Mesendoderm (in vitro differentiated cells): ENCODE data around the gene FSHB. TPM values are rescaled to one million over a fixed set of nuclear protein-coding genes. Genes with fewer than 3 reads are reported as not detected.
"Not testable (repeated sequence)": the region's sequence is repeated elsewhere in the genome, so short reads cannot be mapped to it uniquely, and the experiment has no call there.

Source experiments
- DNase-seq: peaks from one replicate; pipeline ENCODE4 v3.0.0; 2013
- H2AK5ac ChIP-seq: 2 replicates; pipeline ENCODE4 v1.6.1; 2013; ENCODE audit warnings: low read length, inconsistent platforms
- H2BK120ac ChIP-seq: 2 replicates; pipeline ENCODE4 v1.6.1; 2013; ENCODE audit warnings: low read depth, mild to moderate bottlenecking, low read length, moderate library complexity, mixed read lengths
- H2BK15ac ChIP-seq: replicated peaks from 2 replicates; pipeline ENCODE4 v1.6.1; 2013; ENCODE audit warnings: low read depth, mild to moderate bottlenecking, moderate library complexity
- H2BK5ac ChIP-seq: 2 replicates; pipeline ENCODE4 v1.6.1; 2013; ENCODE audit warnings: low read length, inconsistent platforms
- H3K18ac ChIP-seq: 2 replicates; pipeline ENCODE4 v1.6.1; 2013; ENCODE audit warnings: mild to moderate bottlenecking, low read length, mixed read lengths
- H3K23ac ChIP-seq: one replicate; pipeline ENCODE4 v1.6.1; 2013; ENCODE audit warnings: low read length
- H3K27ac ChIP-seq: 2 replicates; pipeline ENCODE4 v1.5.1; 2013; ENCODE audit warnings: low read depth, mild to moderate bottlenecking, inconsistent platforms, low read length, moderate library complexity
- H3K27me3 ChIP-seq: 2 replicates; pipeline ENCODE4 v1.6.1; 2013; ENCODE audit warnings: low read length, control low read depth, mild to moderate bottlenecking, inconsistent platforms; ENCODE audit not compliant: insufficient read depth, poor library complexity
- H3K36me3 ChIP-seq: 2 replicates; pipeline ENCODE4 v1.6.1; 2013; ENCODE audit warnings: low read length, inconsistent platforms; ENCODE audit not compliant: control insufficient read depth, insufficient read depth
- H3K4ac ChIP-seq: one replicate; pipeline ENCODE4 v1.6.1; 2013; ENCODE audit warnings: low read depth, mild to moderate bottlenecking, low read length, moderate library complexity
- H3K4me1 ChIP-seq: 2 replicates; pipeline ENCODE4 v1.6.1; 2013; ENCODE audit warnings: low read depth, low read length, inconsistent platforms; ENCODE audit not compliant: control insufficient read depth
- H3K4me2 ChIP-seq: 2 replicates; pipeline ENCODE4 v1.6.1; 2013; ENCODE audit warnings: low read length
- H3K4me3 ChIP-seq: 2 replicates; pipeline ENCODE4 v1.5.1; 2013; ENCODE audit warnings: mild to moderate bottlenecking, low read length
- H3K56ac ChIP-seq: one replicate; pipeline ENCODE4 v1.6.1; 2013; ENCODE audit warnings: low read length
- H3K79me1 ChIP-seq: 2 replicates; pipeline ENCODE4 v1.6.1; 2013; ENCODE audit warnings: low read length, inconsistent platforms
- H3K79me2 ChIP-seq: 2 replicates; pipeline ENCODE4 v1.6.1; 2013; ENCODE audit warnings: mild to moderate bottlenecking, low read length; ENCODE audit not compliant: control insufficient read depth, insufficient read depth
- H3K9ac ChIP-seq: 2 replicates; pipeline ENCODE4 v1.6.1; 2013; ENCODE audit warnings: low read length, inconsistent platforms
- H4K5ac ChIP-seq: one replicate; pipeline ENCODE4 v1.6.1; 2013; ENCODE audit warnings: low read length
- H4K8ac ChIP-seq: one replicate; pipeline ENCODE4 v1.6.1; 2013; ENCODE audit warnings: low read depth, mild to moderate bottlenecking, control low read depth, low read length, moderate library complexity
- WGBS: extraction: QIAGEN DNeasy Blood & Tissue Kit; methylation state at CpG from one replicate; pipeline ENCODE4 v1.1.7; 2013; ENCODE audit warnings: low lambda C conversion rate, missing lambda C conversion rate; ENCODE audit not compliant: insufficient coverage; ENCODE audit errors: extremely low coverage; 5-methylcytosine and 5-hydroxymethylcytosine counted together
- polyA plus RNA-seq, 2 experiments: library from polyadenylated mRNA; stranded (reverse); fragments of 200-250 nt; gene quantifications; one replicate each; pipeline ENCODE4 v1.2.3, GENCODE V29; 2013

Gene FSHB
- polyA plus RNA-seq (2013, experiment 1 of 2) = not detected
- not detected for polyA plus RNA-seq (2013, experiment 2 of 2)

- H3K4me3 ChIP-seq = no peak within 1 kb of the TSS
- no peak for DNase-seq
- H2BK120ac ChIP-seq = no peak within 1 kb of the TSS
- no peaks in the 10 kb centered on the region for H3K27me3 ChIP-seq
- H3K4me2 ChIP-seq = no peak within 1 kb of the TSS
- H4K8ac ChIP-seq = no peak within 1 kb of the TSS
- H3K4ac ChIP-seq = no peak within 1 kb of the TSS
- no peaks in the 10 kb centered on the region for H3K36me3 ChIP-seq
- H3K79me2 ChIP-seq = no peaks in the 10 kb centered on the region
- WGBS = no CpG with 5 or more reads among the region's 3 CpGs
- H3K9ac ChIP-seq = no peak within 1 kb of the TSS
- H3K79me1 ChIP-seq = no peaks in the 10 kb centered on the region
- H2BK15ac ChIP-seq = no peak within 1 kb of the TSS
- H2BK5ac ChIP-seq = no peak within 1 kb of the TSS
- no peaks in the 10 kb centered on the region for H3K4me1 ChIP-seq
- no peak within 1 kb of the TSS for H2AK5ac ChIP-seq
- no peak within 1 kb of the TSS for H3K27ac ChIP-seq
- H3K56ac ChIP-seq = no peak within 1 kb of the TSS
- no peak within 1 kb of the TSS for H3K18ac ChIP-seq
- no peak within 1 kb of the TSS for H3K23ac ChIP-seq
- no peak within 1 kb of the TSS for H4K5ac ChIP-seq
Observed at GRCh38 chr11:30230714-30231113, at the start of gene FSHB. TSS of gene FSHB (plus strand) at chr11:30231014. CDS start at chr11:30231903, 889 bp downstream.

DNA sequence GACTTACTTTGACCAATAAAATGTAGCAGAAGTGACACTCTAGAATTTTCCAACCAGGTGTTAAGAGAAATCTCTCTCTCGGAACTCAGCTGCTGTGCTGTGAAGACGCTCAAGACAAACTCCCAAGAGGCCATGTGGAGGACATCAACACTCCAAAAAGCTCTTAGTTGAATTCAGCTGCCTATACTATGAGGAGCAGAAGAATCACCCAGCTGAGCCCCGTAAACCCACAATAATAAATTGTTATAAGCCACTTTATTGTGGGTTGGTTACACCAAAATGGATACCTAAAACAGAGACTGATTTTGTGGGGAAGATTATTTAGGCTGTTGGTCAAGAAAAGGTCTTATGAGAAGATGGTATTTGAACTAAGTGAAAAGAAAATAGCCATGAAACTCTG, 44.1 kb upstream of the FSHB start:
- H3K4ac ChIP-seq = no peak overlapping the region
- no peak overlapping the region for H3K27ac ChIP-seq
- H2BK5ac ChIP-seq = no peak overlapping the region
- no peak for DNase-seq
- no peak overlapping the region for H3K4me2 ChIP-seq
- H3K18ac ChIP-seq = no peak overlapping the region
- no peak overlapping the region for H3K4me3 ChIP-seq
- WGBS = no CpG with 5 or more reads among the region's 3 CpGs
- H2BK15ac ChIP-seq = no peak overlapping the region
- H3K79me1 ChIP-seq = no peaks in the 10 kb centered on the region
- no peak overlapping the region for H4K5ac ChIP-seq
- no peaks in the 10 kb centered on the region for H3K27me3 ChIP-seq
- no peaks in the 10 kb centered on the region for H3K79me2 ChIP-seq
- H2AK5ac ChIP-seq = no peak overlapping the region
- no peak overlapping the region for H3K9ac ChIP-seq
- no peak overlapping the region for H2BK120ac ChIP-seq
- H3K23ac ChIP-seq = no peak overlapping the region
- H3K56ac ChIP-seq = no peak overlapping the region
- H3K4me1 ChIP-seq = no peaks in the 10 kb centered on the region
- H4K8ac ChIP-seq = no peak overlapping the region
- no peaks in the 10 kb centered on the region for H3K36me3 ChIP-seq

DNA sequence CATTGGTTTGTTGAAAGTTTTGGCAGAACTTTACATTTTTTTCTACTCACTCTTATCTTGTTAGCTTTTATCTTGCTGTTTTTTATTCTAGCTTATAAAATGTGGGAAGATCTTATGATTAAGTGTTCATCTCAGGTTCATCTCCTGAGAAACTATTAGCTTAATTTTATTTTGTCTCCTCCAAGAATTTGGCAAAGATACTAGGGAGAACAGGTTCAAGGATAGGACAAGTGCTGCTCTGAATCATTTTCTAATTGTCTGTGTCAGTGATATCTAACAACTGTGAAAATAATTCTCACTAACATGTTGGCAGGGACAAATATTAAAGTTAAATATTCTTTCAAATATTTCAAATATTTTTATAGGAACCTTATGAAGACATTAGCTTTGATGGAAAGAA, 38.2 kb upstream of the FSHB start:
- no peak overlapping the region for H2AK5ac ChIP-seq
- no peaks in the 10 kb centered on the region for H3K27me3 ChIP-seq
- H3K27ac ChIP-seq = no peak overlapping the region
- no peak overlapping the region for H3K4me3 ChIP-seq
- H3K4me2 ChIP-seq = no peak overlapping the region
- H3K9ac ChIP-seq = no peak overlapping the region
- H2BK15ac ChIP-seq = no peak overlapping the region
- no peaks in the 10 kb centered on the region for H3K79me2 ChIP-seq
- no peaks in the 10 kb centered on the region for H3K79me1 ChIP-seq
- no peak overlapping the region for H3K4ac ChIP-seq
- no peak overlapping the region for H3K56ac ChIP-seq
- DNase-seq = no peak
- no peak overlapping the region for H4K8ac ChIP-seq
- no peak overlapping the region for H3K23ac ChIP-seq
- no peak overlapping the region for H2BK120ac ChIP-seq
- H3K18ac ChIP-seq = no peak overlapping the region
- no peaks in the 10 kb centered on the region for H3K36me3 ChIP-seq
- H3K4me1 ChIP-seq = no peaks in the 10 kb centered on the region
- H2BK5ac ChIP-seq = no peak overlapping the region
- H4K5ac ChIP-seq = no peak overlapping the region

GRCh38 chr11:30196400-30197206, 34.2 kb upstream of the FSHB start:
- Histone ChIP-seq H3K23ac (no peak overlapping the region), H2BK15ac (no peak overlapping the region), H3K4me2 (no peak overlapping the region), H3K4me3 (no peak overlapping the region), H3K79me2 (no peaks in the 10 kb centered on the region), H3K27ac (no peak overlapping the region), H3K27me3 (no peaks in the 10 kb centered on the region), H3K4me1 (no peaks in the 10 kb centered on the region), H2AK5ac (no peak overlapping the region), H3K4ac (no peak overlapping the region), H2BK120ac (no peak overlapping the region), H3K56ac (no peak overlapping the region), H4K5ac (no peak overlapping the region), H3K36me3 (no peaks in the 10 kb centered on the region), H2BK5ac (no peak overlapping the region), H3K79me1 (no peaks in the 10 kb centered on the region), H4K8ac (no peak overlapping the region), H3K18ac (no peak overlapping the region), H3K9ac (no peak overlapping the region)
- DNase-seq = peak; percentile 75
- no CpG with 5 or more reads among the region's 6 CpGs for WGBS

DNA sequence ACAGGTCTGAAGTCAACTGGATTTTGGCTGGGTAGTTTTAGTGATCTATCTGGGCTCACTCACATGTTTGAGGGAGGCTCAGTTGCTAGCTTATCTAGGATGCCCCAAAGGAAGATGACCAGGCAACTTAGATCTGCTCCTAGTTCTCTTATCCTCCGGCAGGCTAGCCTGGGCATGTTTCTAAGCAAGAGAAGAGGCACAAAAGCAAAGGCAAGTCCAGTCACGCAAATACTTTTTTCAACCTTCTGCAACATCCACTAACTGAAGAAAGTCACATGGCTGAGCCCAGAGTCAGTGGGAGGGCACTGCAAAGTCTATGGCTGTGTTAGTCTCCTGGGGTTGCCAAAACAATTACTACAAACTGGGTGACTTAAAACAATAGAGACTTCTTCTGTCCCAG, 32.9 kb upstream of the FSHB start:
- Histone ChIP-seq H4K8ac (no peak overlapping the region), H2BK5ac (no peak overlapping the region), H4K5ac (no peak overlapping the region), H3K4ac (no peak overlapping the region), H2BK120ac (no peak overlapping the region), H3K27me3 (no peaks in the 10 kb centered on the region), H3K4me3 (no peak overlapping the region), H3K56ac (no peak overlapping the region), H3K4me2 (no peak overlapping the region), H3K4me1 (no peaks in the 10 kb centered on the region), H3K27ac (no peak overlapping the region), H2BK15ac (no peak overlapping the region), H3K36me3 (no peaks in the 10 kb centered on the region), H3K9ac (no peak overlapping the region), H2AK5ac (no peak overlapping the region), H3K23ac (no peak overlapping the region), H3K18ac (no peak overlapping the region), H3K79me2 (no peaks in the 10 kb centered on the region), H3K79me1 (no peaks in the 10 kb centered on the region)
- no CpG with 5 or more reads among the region's 2 CpGs for WGBS
- DNase-seq = no peak

- WGBS = no CpG with 5 or more reads among the region's 6 CpGs
Observed at GRCh38 chr11:30202989-30203388, 27.8 kb upstream of the FSHB start.

More at GRCh38 chr11:30202989-30203388, 27.8 kb upstream of the FSHB start:
- H3K23ac ChIP-seq, H3K9ac ChIP-seq, H2BK5ac ChIP-seq, H2BK120ac ChIP-seq, H2AK5ac ChIP-seq, H3K27ac ChIP-seq, H3K36me3 ChIP-seq, H2BK15ac ChIP-seq, H3K4me3 ChIP-seq, DNase-seq, H3K4me2 ChIP-seq, H4K5ac ChIP-seq, H3K18ac ChIP-seq, H3K79me2 ChIP-seq, H3K79me1 ChIP-seq, H3K27me3 ChIP-seq, H4K8ac ChIP-seq, H3K4me1 ChIP-seq, H3K4ac ChIP-seq, H3K56ac ChIP-seq: not testable (repeated sequence)
